Body of pancreas (tissue), 4 donors: ENCODE results near the gene HNRNPD.
"Not testable (repeated sequence)": the region's sequence is repeated elsewhere in the genome, so short reads cannot be mapped to it uniquely, and the experiment has no call there.

Experiments
- CTCF ChIP-seq, 7 experiments: fragments of 450-650 bp in 4 of 7; fragments of 200-600 bp in 3 of 7; sonication (generic) in 3 of 7; IDR thresholded peaks; one replicate each; pipeline ENCODE4 v1.5.1; 2016 to 2019; ENCODE audit warnings: antibody characterized with exemption in 7 of 7
- POLR2A ChIP-seq, 3 donors: fragments of 450-650 bp; IDR thresholded peaks; one replicate each; pipeline ENCODE4 v1.6.1; 2016; ENCODE audit warnings: antibody characterized with exemption in 3 of 3, mild to moderate bottlenecking in 2 of 3

GRCh38 chr4:82303063-82303462 lies 70.7 kb downstream of the HNRNPD start:
- not testable (repeated sequence) for TF ChIP-seq CTCF, POLR2A (IDR thresholded peaks at IDR 0.05)
